RKO (cell line): Measurements from ENCODE around the gene NPAS3.

Experiments
- DNase-seq: peaks from one replicate; pipeline ENCODE4 v3.0.0-alpha.2; 2016; ENCODE audit warnings: low spot score

Gene NPAS3

DNA sequence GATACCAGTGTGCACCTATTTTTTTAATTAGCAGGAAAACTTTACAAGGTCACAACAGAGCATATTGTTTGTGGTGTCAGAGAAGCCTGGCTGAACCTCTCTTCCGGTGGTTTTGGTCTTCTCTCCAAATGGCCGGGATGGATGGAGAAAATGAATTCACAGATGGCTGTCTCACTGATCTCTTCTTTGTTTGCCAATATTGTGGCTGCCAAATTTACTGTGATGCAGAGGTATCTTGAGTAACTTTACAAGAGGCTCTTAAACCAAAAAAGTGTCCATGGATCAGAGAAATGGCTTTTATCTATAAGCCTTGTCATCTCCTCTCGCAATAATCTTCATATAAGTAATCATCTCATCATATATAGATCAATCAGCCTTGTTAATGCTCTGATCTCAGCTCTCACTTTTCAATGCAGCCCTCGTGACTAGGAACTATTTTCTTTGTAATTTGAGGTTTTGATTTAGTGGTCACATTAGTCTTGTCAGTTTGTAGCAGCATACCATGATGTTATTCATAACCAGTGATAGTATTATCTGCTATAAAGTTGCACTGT lies 704.1 kb downstream of the NPAS3 start:
- DNase-seq = no peak

DNA sequence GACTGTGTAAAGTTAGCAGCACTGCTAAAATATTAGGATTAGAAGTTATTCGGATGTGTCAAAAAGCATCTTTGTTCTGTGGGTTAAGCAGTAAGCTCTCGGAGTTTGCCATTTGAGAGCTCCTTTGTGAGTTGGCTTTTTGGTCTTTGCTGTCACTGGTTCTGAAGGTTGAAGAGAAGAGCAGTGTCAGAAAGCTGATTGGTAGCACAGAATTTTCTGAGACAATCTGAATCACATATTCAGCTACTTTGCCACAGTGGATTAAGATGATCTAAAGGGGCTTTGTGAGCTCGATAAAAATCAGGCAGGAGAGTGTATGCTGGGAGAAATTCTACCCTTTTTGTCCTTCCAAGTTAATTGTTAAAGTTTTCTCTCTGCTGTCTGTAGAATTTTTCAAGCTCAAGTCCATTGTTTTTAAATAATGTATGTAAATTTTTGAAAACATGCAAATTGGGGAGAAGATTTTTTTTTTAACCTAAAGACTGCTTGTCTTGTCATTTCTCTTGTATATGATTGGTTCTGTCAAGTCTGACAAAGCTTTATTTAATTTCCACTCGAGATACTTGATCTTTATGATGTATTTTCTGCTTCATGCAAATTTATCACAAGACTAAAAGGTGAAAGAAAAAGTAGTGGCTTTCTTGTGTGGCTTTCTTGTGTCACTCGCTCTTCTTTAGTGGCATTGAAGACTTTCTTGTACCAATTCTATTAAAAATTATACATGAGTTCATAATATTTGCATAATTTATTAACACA lies 704.9 kb downstream of the NPAS3 start:
- no peak for DNase-seq

DNA sequence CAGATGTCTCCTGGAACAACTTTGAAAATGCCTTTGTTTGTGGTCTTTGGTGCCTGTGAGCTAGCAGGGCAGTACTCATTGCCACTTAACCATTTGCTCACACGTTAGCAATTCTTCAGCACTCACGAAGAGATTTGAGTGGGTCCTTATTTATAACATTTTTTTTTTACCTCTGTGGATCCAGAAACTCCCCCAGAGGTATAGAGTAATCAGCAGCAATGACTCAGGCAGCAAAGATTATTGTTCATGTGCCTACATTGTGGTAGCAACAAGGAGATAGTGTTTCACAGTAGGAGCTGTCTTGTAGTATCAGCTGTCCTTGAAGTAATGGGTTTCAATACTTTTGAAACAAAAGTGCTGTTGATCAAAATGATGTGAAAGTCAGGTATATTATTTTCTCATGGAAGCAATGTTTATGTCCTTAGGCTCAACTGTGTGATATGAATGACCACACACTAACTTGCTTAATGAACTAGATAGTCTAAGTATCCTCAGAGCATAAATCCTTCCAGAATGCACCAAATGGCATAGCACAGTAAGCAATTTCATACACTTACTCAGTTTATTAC lies 708.1 kb downstream of the NPAS3 start:
- no peak for DNase-seq

DNA sequence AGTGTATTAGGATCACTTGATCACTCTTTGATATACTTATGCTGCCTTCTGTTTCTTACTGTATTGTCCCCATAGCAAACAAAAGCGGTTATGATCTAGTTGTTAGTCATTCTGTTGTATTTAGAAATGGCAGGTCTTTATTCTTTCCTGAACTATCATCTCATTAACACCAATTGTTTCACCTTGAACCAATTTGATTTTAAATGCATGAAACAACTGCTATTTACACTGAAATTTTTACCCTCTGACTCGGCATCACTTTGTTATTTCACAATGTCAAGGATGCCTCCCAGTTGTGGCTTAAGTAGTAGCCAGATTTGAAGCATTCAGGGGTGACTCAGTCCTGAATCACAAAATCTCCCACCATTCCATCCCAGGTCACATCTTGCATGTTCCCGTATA lies 708.7 kb downstream of the NPAS3 start:
- peak; percentile 69 for DNase-seq

DNA sequence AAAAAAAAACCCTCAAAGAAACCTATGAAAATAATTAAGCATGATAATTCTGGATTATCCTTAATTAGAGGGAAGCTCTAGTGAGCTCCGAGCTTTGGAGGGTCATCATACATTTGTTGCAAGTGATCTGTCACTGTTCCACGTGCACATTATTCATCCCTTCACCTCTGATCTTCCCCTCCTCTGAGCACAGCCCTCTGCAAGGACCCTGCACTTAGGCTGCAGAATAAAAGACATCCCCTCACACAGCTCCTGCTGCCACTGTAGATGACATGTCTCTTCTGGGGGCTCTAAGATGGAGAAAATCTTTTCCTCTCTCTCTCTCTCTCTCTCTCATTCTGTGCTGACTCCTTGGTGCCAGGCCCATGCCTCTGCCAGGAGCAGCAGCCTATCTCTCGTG lies 711.8 kb downstream of the NPAS3 start:
- DNase-seq = no peak

DNA sequence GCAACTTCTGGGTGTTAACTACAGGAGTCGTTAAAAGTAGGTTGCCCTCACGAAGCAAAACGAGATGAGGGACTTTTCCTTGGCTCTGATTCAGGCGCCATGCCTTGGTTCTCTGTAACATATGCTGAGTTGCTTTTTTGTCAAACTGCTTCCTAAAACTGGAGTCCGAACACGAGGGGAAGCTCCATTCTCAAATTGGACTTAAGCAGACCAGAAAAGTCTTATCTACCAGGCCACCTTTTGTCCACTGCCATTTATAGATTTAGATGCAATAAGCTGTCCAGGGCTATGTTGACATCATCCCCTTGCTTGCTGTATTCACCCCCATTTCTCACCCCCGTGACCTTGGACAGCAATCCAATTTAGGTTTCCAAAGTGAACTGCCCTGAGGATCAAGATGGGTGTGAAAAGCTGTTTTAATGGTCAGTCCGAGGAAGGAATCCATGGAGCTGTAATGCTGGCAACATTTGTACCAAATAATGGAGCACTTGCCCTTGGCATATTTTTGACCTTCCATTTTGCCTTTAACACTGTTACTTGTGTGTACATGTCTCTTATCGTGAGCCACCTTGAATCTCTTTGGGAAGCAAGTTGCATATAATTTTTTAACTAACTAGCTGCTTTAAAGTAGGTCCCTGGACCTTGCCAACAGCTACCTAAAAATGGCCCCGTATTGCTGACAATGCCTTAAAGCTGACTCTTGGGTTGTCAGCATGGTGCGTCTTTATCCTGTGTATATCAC lies 714.1 kb downstream of the NPAS3 start:
- DNase-seq = no peak

DNA sequence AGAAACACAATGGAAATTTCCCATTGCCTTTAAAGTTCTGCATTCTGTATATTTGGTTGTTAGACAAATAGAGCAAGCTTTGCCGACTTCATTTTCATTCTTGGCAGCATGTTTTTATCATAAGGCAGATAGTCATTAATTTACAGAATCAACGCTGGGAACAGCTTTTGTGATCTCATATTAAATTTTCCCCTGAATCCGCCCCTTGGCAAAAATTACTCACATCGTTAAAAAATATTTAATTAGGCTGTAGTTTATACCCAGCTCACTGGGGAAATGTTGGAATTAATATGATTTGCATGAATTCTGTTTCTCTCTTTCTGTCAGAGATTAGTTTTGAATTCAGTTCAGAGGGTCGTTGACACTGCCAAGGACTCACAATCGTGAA lies 714.6 kb downstream of the NPAS3 start:
- DNase-seq = no peak

DNA sequence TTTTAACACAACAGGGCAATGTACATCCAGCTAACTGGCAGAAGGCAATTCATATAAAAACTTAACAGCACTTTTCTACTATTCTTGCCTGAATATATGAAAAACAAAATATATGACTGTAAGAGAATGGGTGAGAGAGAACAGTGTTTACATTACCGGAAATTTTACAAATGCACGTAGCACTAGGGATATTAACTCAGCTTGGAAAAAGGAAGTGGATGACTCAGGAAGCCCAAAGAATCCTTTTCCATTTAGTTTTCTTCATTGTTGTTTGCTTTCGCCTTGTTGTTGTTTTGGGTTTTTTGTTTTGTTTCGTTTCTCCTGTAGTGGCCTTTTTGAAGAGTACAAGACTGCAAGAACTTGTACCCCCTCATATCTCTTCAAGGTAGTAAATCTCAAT lies 716.7 kb downstream of the NPAS3 start:
- DNase-seq = no peak

DNA sequence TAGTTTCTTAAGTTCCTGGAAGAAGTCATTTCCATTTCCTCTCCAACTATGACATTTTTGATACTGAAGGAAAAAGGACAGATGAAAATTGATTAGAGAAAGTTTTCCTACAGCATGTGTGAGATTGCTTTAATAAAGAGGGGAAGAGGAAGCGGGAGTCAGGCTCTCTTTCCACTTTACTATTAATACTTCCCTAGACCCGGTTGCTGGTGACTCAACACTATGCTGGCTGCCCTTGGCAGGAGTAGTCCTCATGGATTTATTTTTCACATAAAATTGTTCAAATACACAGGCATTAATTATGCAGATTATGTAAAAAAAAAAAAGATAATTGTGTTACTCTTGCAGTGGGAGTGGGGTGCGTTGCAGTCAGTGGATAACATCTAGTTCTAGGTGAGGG lies 718.8 kb downstream of the NPAS3 start:
- no peak for DNase-seq

DNA sequence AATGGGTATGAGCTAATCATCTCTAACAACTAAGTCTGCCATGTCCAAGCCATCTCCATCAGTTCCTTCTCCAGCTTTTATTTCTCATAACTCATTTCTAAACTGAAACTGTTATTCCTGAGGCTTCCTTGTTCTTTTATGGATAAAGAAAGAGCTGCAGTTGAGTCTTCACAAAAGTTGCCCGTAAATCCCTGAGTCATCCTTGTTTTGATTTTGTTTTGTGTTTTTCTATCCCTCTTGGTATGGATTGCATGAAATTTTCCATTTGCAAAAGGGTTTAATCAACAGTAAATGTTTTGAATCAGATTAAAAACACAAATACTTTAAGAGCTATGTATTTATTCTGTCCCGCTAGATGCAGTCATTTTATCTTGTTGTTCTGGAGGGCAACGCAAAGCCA lies 721.6 kb downstream of the NPAS3 start:
- no peak for DNase-seq

DNA sequence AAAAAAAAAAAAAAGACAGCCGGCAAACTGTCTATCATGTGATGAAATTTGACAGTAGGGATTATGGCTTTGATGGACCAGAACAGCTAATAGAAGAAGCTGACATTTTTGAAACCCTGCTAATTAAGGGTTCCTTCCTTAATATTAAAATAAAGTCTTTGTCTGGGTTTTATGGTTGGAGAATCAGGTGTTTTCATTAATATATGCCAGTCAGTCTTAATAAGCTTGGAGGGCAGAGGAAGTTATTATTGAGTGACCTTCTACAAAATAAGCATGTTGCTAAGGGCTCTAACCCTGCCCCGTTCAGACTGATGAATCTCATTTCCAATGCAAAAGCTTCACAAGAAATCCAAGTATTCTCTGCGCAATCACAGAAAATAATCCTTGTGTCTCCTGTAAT lies 722.4 kb downstream of the NPAS3 start:
- DNase-seq = no peak

DNA sequence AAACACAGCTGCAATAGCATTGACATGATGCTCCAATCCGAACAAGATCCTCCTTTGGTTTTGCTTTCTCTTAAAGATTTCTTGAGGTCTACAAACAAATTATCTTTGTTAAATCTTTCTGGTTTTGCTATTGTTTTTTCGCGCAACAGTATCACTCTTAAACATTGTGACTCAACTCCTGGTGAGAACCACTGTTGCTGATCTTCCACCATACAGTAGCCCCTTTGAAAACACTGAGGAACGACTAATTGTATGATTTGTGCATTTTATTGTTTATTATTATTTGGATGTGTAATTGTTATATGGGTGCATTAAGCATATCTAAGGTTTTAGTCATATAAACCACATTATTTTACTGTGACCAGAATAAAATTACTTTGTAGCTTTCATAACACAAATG lies 729.4 kb downstream of the NPAS3 start:
- DNase-seq = no peak

DNA sequence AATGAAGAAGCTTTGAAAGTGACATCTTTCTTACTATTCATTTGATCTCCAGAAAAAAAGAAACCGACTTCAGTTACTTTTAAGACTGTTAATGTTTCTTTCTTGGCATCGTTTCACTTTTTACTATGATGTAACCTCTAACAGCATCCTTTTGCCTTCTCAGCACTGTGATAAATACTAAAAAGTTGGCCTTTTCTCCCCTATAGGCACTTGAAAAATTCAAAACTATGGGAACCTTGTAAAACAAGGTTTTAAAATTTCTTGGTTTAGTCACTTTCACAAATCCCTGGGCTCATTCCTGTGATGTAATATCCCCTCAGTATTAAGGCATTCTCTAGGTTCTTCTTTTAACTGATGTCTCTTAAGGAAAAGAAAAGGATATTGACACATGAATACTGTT lies 730.4 kb downstream of the NPAS3 start:
- no peak for DNase-seq

DNA sequence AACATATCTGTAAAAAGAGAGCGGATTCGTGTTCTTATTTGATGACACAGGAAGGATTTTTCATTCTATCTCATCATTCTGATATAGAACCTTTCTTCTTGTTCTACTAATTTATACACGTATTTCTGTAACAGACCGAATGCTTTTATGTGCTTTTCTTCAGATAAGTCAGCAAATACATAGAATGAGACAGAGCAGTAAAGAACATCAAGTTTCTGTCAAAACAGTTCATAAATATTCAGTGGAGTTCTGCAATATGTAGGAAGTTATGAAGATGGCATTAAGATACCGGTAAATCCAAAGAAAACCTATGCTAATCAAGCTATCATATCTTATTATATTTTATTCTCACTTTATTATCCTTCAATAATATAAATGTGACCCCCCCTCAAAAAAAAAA lies 731.6 kb downstream of the NPAS3 start:
- no peak for DNase-seq

DNA sequence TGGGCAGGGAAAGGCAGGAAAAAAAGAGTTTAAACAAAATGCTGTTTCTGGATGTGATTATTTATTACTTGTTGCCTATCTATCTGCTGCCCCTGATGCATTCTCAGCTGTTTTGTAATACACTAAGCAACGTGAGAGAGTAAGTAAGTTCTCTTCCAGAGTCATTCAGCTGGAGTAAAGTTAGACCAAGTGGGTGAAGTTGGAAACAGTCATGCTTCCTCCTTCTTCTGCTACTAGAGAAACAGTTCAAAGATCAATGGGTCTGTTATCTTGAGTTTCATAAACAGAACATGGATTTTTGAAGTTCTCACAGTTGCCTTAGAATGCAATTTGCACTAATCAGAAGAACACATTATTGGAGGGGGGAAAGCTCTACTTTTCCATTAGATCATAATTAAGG lies 732.9 kb downstream of the NPAS3 start:
- no peak for DNase-seq

DNA sequence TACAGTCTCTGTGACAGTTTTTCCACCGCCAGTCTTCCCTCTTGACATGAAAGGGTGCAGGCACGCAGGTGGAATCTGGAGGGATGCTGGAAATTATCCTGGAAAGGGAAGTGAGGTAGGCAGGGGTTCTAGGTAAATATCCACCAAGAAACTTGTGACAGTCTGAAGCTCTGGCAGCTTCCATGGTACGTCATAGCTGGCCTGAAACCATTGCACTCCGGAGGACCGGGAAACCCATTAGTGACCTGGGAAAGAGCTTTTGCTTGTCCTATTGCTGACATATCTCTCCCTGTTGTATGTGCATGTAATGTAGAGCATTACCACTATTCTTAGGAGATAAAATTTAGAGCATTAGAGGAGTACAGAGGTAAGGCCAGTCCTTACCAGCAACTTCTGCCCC lies 736.2 kb downstream of the NPAS3 start:
- no peak for DNase-seq

DNA sequence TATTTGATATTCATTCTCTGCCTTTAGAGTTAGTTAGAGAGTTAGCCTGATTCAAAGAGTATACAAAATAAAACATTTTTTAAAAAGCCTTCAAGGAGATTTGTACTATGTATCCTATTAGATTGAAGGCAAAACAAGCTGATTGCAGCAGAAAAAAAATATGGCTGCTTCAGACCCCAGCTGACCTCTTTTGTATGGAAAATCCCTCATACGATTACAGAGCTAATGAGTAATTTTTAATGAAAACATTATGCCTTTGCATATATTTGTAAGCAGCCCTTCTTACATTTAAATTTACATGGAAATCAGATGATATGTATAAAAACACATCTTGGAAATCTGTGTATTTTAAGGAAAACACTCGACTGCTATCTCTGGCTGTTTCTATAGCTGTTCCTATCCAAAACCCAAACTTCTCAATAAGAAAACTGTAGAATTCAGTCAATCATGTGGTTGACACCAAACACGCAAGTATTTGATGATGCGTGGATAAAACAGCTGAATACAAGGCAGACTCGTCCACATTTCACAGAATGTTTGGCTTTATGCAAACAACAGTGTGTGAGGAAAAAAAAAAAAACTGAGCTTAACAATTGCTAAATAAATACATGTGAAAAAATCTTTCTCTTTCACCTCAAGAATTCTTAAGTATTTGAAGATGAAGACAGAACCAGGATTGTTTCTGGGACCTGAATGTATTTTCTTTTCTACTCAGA lies 736.9 kb downstream of the NPAS3 start:
- no peak for DNase-seq

DNA sequence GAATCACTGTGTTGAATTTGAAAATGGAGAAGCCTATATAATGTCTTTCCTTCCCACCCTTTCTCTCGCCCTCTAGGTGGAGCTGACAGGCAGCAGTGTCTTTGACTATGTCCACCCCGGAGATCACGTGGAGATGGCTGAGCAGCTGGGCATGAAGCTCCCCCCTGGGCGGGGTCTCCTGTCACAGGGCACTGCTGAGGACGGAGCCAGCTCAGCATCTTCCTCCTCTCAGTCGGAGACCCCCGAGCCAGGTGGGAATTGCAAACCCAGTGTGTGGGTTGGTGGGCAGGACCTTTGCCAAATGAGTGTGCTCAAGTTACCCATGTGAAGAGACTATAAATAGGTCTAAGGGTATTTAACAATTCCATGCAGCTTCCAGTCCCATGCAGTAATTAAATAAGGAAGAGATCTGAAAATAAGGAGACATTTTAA lies 737.5 kb downstream of the NPAS3 start:
- peak; percentile 51 for DNase-seq

DNA sequence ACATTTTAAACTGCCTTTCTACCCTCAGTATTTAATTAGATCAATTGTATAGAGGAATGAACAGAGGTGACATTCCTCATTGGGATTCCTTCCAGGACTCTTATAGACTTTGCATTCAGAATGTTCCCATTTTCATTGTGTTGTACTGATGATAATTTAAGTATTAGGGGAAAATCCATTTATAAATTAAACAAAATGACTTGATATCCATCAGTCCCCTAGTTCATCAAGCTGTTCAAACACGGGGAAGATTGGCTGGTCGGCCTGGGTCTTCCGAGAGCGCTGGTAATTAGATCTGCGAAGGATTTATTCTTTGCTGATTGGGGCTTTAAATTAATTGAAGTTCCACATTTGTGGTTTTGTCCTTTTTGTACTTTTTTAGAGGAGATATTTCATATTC lies 738.2 kb downstream of the NPAS3 start:
- no peak for DNase-seq

DNA sequence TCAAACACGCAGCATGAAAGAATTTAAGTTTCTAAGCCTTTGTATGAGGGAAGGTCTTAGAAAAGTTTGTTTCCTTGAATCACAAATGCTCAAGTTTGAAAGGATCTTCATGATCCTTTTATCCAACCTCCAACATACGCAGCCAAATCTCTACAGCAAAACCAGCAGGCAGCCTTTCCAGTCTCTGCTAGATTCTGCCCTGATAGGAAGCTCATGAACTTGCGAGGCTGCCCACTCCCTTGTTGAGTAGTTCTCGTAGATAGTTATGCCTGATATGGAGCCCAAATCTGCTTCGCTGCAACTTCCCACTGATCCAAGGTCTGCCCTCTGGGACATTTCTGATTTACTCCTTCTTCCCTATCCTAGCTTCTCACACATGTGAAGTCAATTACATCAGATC lies 739.3 kb downstream of the NPAS3 start:
- DNase-seq = no peak

DNA sequence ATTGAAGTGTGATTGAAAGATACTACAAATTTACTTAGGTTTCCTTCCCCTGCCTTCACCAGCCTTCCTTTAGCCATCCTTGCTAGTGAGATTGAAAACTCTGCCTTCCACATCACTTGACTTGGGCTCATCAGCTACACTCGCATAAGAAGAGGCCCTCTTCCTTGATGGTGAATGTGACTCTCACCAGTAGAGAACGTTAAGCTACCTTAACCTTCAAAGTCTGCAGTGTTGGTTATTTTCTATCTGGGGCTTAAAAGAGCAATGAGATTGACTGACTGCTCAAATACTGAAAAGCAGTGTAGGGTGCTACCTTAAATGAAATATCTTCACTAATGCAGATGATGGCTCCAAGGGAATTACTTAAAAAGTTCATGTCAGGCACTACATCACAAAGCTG lies 740.3 kb downstream of the NPAS3 start:
- DNase-seq = no peak

DNA sequence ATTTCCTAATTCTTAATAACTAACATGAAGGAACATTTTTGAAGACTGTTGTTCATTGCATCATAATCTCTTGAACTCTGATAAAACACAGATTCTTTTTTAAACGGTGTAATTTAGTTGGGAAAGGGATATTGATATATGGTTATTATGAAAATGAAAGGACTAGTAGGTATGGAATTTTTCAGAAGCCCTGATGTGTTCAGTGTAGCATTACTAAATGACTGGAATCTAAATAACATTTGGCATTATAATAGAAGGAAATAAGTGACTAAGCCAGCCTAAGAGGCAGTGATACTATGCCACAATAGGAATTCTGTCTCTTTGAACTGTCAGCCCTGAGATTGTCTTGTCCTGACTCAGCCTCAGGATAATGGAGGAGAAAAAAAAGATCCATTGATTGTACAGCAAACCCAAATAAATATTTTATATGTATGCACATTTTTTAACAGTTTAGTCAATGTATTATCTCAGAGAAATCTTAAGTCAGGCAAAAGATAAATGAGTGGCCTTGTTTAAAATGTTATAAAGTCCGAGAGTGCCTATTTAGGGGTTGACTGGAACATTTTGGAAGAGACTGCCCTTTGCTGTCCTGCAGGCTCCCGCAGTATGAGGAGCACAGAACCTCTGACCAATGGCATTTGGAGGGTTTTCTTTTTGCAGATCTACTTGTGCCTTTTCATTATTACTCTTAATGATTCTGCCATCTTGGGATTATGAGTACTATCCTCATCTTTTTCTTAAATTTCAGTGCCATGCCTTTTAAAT lies 741.0 kb downstream of the NPAS3 start:
- no peak for DNase-seq
